LNCaP clone FGC (cell line): Measurements from ENCODE around the gene RBM28.

ENCODE experiments used
- DNase-seq: peaks from one replicate; pipeline ENCODE4 v3.0.0-alpha.2; 2011; ENCODE audit warnings: low read depth
- H3K4me3 ChIP-seq: 2 replicates; pipeline ENCODE4 v1.5.1; 2011; ENCODE audit warnings: mild to moderate bottlenecking, low read depth, low read length, control low read depth
- TF ChIP-seq, protein P1 (sequence below): IDR thresholded peaks from 2 replicates; pipeline ENCODE4 v1.5.1; 2012; ENCODE audit warnings: mild to moderate bottlenecking; ENCODE audit not compliant: control insufficient read depth, insufficient read depth; ENCODE audit errors: extremely low read depth

RBM28 gene

DNA sequence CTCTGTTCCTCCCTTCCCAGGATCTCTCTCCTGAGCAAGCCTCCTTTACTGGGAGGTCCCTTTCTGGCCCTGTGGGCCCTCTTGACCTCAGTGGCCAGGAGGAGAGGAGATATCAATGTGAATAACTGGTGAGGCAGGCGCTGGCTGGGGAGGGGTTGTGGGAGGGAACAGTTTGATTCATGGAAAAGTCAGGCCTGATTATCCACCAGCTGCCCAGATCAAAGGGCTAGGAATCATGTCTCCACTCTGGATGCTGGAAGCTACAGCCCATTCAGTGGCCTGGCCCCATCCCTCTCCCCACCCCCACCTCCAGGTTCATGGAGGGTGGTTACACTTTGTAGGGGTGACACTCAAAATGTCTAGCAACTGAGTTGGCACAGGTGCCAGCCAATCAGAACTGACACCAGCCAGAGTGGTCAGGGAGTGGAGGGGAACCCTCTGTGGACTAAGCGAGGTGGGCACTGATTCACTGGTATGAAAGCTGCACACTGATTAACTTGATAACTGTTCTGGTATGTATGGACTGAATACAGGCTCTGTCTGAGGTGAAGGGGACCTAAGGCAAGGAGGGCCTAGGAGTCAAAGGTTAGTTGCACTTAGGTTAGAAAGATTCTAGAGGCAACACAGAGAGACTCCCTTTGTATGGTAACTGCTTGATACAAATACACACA, 13.0 kb upstream of the RBM28 start:
- no peak for DNase-seq
- no peak overlapping the region for H3K4me3 ChIP-seq
- TF ChIP-seq, protein P1, sequence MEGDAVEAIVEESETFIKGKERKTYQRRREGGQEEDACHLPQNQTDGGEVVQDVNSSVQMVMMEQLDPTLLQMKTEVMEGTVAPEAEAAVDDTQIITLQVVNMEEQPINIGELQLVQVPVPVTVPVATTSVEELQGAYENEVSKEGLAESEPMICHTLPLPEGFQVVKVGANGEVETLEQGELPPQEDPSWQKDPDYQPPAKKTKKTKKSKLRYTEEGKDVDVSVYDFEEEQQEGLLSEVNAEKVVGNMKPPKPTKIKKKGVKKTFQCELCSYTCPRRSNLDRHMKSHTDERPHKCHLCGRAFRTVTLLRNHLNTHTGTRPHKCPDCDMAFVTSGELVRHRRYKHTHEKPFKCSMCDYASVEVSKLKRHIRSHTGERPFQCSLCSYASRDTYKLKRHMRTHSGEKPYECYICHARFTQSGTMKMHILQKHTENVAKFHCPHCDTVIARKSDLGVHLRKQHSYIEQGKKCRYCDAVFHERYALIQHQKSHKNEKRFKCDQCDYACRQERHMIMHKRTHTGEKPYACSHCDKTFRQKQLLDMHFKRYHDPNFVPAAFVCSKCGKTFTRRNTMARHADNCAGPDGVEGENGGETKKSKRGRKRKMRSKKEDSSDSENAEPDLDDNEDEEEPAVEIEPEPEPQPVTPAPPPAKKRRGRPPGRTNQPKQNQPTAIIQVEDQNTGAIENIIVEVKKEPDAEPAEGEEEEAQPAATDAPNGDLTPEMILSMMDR, result no peak

DNA sequence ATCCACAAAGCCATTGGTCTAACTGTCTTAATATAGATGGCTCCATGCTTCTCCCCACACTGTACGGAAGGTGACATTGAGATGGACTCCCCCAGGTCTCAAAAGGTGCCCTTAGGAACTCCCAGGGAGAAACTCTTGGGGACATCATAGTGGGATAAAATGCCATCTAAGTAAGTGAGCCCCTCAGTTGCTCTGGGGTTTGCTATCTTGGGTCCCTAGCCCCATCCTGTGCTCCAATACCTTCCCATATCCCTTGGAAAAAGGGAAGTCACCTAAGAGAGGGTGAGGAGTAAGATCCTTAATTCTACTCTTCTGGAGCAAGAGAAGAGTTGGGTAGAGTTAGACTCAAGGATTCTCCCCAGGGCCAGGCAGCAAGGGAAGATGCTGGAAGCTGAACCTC, 9.9 kb upstream of the RBM28 start:
- no peak for DNase-seq
- H3K4me3 ChIP-seq, result no peak overlapping the region
- TF ChIP-seq, protein P1, result no peak

DNA sequence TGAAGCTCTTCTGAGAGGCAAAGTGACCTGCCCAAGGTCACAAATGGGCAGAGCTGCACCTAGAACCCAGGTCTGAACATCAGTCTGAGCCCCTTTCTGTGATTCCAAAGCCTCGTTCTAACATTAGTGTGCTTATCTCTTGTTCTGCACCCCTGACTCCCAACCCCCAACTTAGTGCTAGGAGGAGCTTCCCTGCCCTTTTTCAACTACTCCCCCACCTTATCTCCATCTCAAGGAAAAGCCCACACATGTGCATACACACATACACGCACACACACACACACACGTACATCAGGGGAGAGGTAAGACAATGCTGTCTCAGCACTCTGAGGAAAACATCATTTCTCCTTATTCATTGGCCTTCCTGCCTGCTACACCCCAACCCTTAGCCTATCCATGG, 9.5 kb upstream of the RBM28 start:
- TF ChIP-seq, protein P1, result no peak
- no peak overlapping the region for H3K4me3 ChIP-seq
- DNase-seq, result no peak

DNA sequence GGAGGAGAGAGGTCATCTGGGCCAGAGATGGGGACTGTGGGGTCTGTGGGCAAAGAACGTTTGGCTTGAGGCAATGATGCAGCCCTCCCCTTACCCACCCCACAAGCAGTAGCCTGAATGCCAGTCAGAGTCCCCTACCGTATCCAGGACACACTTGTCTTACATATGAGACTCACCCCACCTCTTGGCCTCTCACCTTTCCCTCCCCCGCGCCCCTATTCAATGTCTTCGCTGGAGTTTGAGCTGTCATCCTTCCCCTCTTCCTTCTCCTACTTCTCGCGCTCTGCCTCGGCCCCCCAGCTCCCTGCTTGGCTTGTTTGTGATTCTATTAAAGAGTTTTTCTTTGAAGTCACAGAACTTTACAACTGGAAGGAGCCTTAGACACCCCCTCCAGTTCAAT, 8.9 kb upstream of the RBM28 start:
- H3K4me3 ChIP-seq, result no peak overlapping the region
- TF ChIP-seq, protein P1, result no peak
- no peak for DNase-seq

DNA sequence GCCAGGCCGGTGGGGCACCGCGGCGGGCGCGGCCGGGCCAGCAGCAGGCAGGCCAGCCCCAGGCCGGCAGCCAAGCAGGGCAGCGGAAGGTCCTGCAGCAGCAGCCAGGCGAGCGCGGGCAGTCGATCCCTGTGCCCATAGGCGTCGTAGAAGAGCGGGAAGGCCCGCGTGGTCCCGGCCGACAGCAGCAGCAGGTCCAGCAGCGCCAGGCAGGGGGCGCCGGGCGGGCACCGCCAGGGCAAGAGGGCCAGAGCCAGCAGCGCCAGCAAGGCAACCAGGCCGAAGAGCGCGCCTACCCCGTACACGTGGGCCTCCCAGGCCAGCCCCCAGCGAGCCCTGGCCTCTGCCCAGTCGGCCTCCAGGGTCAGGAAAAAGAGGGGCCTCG, 8.4 kb upstream of the RBM28 start:
- H3K4me3 ChIP-seq, result no peak overlapping the region
- DNase-seq, result no peak
- TF ChIP-seq, protein P1, result 0 out of 2 replicates have a peak, but pooled peaks have one; percentile 10

DNA sequence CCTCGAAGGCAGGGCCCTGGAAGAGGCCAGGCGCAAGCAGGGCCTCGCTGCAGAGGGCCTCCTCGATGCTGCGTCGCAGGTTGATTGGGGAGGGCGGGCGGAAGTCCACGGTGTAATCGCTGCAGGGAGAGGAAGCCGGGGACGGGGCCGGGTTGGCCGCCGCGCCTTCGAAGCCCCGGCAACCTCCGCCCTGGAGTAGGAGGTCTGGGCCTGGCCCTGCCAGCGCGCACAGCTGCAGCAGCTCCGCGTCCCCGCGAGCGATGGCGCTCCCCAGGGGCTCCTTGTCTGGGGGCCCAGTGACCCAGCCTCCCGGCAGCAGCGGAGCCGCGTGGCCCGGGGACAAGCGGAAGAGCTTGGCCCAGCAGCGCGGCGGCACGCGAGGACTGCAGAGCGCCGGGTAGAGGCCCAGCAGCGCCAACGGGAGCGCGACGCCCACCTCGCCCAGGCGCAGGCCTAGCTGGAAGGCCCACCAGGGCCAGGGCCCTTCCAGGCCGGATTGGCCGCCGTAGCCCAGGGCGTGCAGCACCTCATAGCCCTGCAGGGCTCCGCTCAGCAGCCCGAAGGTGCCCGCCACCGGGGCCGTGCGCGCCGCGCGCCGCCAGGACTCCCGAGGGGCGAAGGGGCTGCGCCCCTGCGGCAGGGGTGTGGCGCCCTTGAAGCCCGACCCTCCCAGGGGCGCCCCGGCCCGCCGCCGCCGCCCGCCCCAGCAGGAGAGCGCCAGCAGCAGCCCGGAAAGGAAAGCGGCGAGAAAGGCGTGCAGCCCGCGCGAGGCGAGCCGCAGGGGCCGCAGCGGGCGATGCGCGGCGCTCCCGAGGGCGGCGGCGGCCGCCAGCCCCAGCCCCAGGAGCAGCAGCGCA, 7.8 kb upstream of the RBM28 start:
- TF ChIP-seq, protein P1, result no peak
- no peak for DNase-seq
- no peak overlapping the region for H3K4me3 ChIP-seq

DNA sequence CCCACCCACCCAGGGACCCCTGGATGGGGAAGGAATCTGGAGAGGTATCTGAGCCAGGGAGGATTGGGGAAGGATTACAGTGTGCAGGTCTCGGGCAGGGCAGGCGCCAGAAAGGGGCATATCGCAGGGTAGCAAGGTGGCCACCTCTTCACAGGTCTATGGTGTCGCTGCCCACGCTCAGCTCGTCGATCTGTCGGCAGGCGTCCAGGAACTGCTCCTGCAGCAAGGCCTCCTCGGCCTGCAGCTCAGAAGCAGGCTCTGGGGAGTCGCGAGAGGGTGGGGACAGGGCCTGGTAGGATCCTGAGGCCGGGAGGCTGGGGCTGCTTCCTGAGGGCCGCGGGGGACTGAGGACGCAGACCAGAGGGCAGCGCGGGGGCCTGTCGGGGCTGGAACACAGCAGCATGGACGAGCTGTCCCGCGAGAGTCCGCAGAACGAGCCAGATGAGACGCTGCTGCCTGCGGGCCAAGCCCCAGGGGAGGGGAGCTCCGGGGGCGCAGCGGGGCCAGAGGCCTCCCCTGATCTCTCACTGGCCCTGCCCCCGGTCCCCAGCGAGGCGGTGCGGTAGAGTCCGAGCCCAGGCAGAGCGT, 7.1 kb upstream of the RBM28 start:
- TF ChIP-seq, protein P1, result no peak
- no peak overlapping the region for H3K4me3 ChIP-seq
- no peak for DNase-seq
